HepG2 (cell line): ENCODE data around the gene HMMR. TPM values are rescaled to one million over a fixed set of nuclear protein-coding genes. Genes with fewer than 3 reads are reported as not detected.
A peak's percentile ranks its signal among the peaks of the same experiment; 100 is the strongest.

ENCODE experiments used
- CREM ChIP-seq, 2 experiments: sonication (generic) in 1 of 2; formaldehyde crosslinking in 1 of 2; IDR thresholded peaks; 2 replicates each; pipeline versions ENCODE4 v1.4.0 to v1.6.1; 2016 to 2020; ENCODE audit warnings: antibody characterized with exemption in 1 of 2, mild to moderate bottlenecking in 1 of 2, missing genetic modification reagents in 1 of 2
- ELF1 ChIP-seq: sonication (generic); formaldehyde crosslinking; IDR thresholded peaks from 2 replicates; pipeline ENCODE4 v1.4.0; 2020; ENCODE audit warnings: missing genetic modification reagents
- FOSL1 ChIP-seq: sonication (generic); formaldehyde crosslinking; IDR thresholded peaks from 2 replicates; pipeline ENCODE4 v1.9.0; 2021; ENCODE audit warnings: missing genetic modification reagents, borderline replicate concordance
- FOXJ3 ChIP-seq: sonication (generic); formaldehyde crosslinking; IDR thresholded peaks from 2 replicates; pipeline ENCODE4 v1.4.0; 2020; ENCODE audit warnings: missing genetic modification reagents, mild to moderate bottlenecking, borderline replicate concordance
- HOXA3 ChIP-seq: sonication (generic); formaldehyde crosslinking; IDR thresholded peaks from 2 replicates; pipeline ENCODE4 v1.5.0; 2020; ENCODE audit warnings: missing genetic modification reagents
- HOXA7 ChIP-seq: sonication (generic); formaldehyde crosslinking; IDR thresholded peaks from 2 replicates; pipeline ENCODE4 v1.8.1; 2022; ENCODE audit warnings: mild to moderate bottlenecking, missing genetic modification reagents, moderate library complexity
- KMT2B ChIP-seq: IDR thresholded peaks from 2 replicates; pipeline ENCODE4 v1.6.1; 2016; ENCODE audit warnings: missing genetic modification reagents, missing compliant biosample characterization
- MED1 ChIP-seq: sonication (generic); formaldehyde crosslinking; IDR thresholded peaks from 2 replicates; pipeline ENCODE4 v1.4.0; 2020; ENCODE audit warnings: missing genetic modification reagents
- MIXL1 ChIP-seq: IDR thresholded peaks from 2 replicates; pipeline ENCODE4 v1.6.1; 2016
- PAX8 ChIP-seq: sonication (generic); formaldehyde crosslinking; IDR thresholded peaks from 2 replicates; pipeline ENCODE4 v1.8.0; 2022; ENCODE audit warnings: mild to moderate bottlenecking, missing genetic modification reagents, borderline replicate concordance
- PHF8 ChIP-seq: sonication (generic); formaldehyde crosslinking; IDR thresholded peaks from 2 replicates; pipeline ENCODE4 v1.5.0; 2020; ENCODE audit warnings: missing genetic modification reagents
- PITX1 ChIP-seq: sonication (generic); formaldehyde crosslinking; IDR thresholded peaks from 2 replicates; pipeline ENCODE4 v1.5.1; 2020; ENCODE audit warnings: mild to moderate bottlenecking, missing genetic modification reagents
- REXO4 ChIP-seq: sonication (generic); formaldehyde crosslinking; IDR thresholded peaks from 2 replicates; pipeline ENCODE4 v1.8.0; 2022; ENCODE audit warnings: missing genetic modification reagents, mild to moderate bottlenecking, borderline replicate concordance
- RFX5 ChIP-seq: IDR thresholded peaks from 2 replicates; pipeline ENCODE4 v1.6.1; 2011; ENCODE audit warnings: low read depth, low read length, improper control_type of control experiment
- TEAD2 ChIP-seq: sonication (generic); formaldehyde crosslinking; IDR thresholded peaks from 2 replicates; pipeline ENCODE4 v1.9.0; 2021; ENCODE audit warnings: missing genetic modification reagents
- ZNF260 ChIP-seq: sonication (generic); formaldehyde crosslinking; IDR thresholded peaks from 2 replicates; pipeline ENCODE4 v1.4.0; 2020; ENCODE audit warnings: missing genetic modification reagents, low read depth, mild to moderate bottlenecking, borderline replicate concordance
- ZNF33A ChIP-seq: sonication (generic); formaldehyde crosslinking; IDR thresholded peaks from 2 replicates; pipeline ENCODE4 v1.5.1; 2020; ENCODE audit warnings: missing genetic modification reagents, mild to moderate bottlenecking, moderate library complexity, borderline replicate concordance
- ZNF562 ChIP-seq: sonication (generic); formaldehyde crosslinking; IDR thresholded peaks from 2 replicates; pipeline ENCODE4 v1.8.0; 2022; ENCODE audit warnings: missing genetic modification reagents, borderline replicate concordance
- ZNF576 ChIP-seq: sonication (generic); formaldehyde crosslinking; IDR thresholded peaks from 2 replicates; pipeline ENCODE4 v1.4.0; 2020; ENCODE audit warnings: mild to moderate bottlenecking, missing genetic modification reagents
- ZNF670 ChIP-seq: sonication (generic); formaldehyde crosslinking; IDR thresholded peaks from 2 replicates; pipeline ENCODE4 v1.8.0; 2022; ENCODE audit warnings: mild to moderate bottlenecking, missing genetic modification reagents, borderline replicate concordance
- ZNF879 ChIP-seq: sonication (generic); formaldehyde crosslinking; IDR thresholded peaks from 2 replicates; pipeline ENCODE4 v1.8.1; 2023; ENCODE audit warnings: missing genetic modification reagents
- ZSCAN25 ChIP-seq: sonication (generic); formaldehyde crosslinking; IDR thresholded peaks from 2 replicates; pipeline ENCODE4 v1.8.0; 2022; ENCODE audit warnings: mild to moderate bottlenecking, missing genetic modification reagents
- ZSCAN5A ChIP-seq: sonication (generic); formaldehyde crosslinking; IDR thresholded peaks from 2 replicates; pipeline ENCODE4 v1.8.0; 2022; ENCODE audit warnings: mild to moderate bottlenecking, missing genetic modification reagents, borderline replicate concordance
- polyA plus RNA-seq, 8 experiments: library from polyadenylated mRNA; depleted of rRNA in 3 of 8; stranded (reverse) in 7 of 8; unstranded in 1 of 8; fragments of >200 nt; fragmentation: Illumina TruSeq in 4 of 8; extraction: Trizol in 4 of 8; gene quantifications; 2 replicates each; pipeline versions ENCODE4 v1.2.1 to v1.2.3, GENCODE V29; 2011 to 2016; ENCODE audit warnings: low read depth in 4 of 8, missing spikeins in 1 of 8, mixed read lengths in 1 of 8; ENCODE audit not compliant: insufficient read depth in 1 of 8
- total RNA-seq, 5 experiments: library from RNA; depleted of rRNA; stranded (reverse); fragments of >200 nt; fragmentation: Illumina TruSeq; extraction: Trizol; gene quantifications; 2 replicates each; pipeline ENCODE4 v1.2.3, GENCODE V29; 2016; ENCODE audit warnings: low read depth in 1 of 5
- TF ChIP-seq, protein P1 (sequence below): sonication (generic); formaldehyde crosslinking; IDR thresholded peaks from 2 replicates; pipeline ENCODE4 v1.4.0; 2020; ENCODE audit warnings: missing genetic modification reagents, borderline replicate concordance

The HMMR gene
- total and polyA plus RNA-seq, 2 of the 13 experiments (the other 11 are each of a cell fraction or from before 2014, with no cell fraction given) = 8.5 to 48.3 TPM

- TF ChIP-seq ZSCAN5A (0 out of 2 replicates have a peak, but pooled peaks have one; percentile 65), RFX5 (no peak), MIXL1 (CRISPR knock-in tag) (no peak; the same call in none of the 2 replicates), CREM (IDR thresholded peaks at IDR 0.05) (peak; percentile 57; the same call in 1 of the 2 replicates), CREM (CRISPR knock-in tag; IDR thresholded peaks at IDR 0.05) (no peak), ZNF879 (CRISPR knock-in tag) (peak; percentile 89), ZNF33A (CRISPR knock-in tag) (no peak), FOSL1 (CRISPR knock-in tag) (no peak), PHF8 (CRISPR knock-in tag) (peak; percentile 97), ZNF670 (CRISPR knock-in tag) (peak; percentile 90; the same call in 1 of the 2 replicates), HOXA7 (CRISPR knock-in tag) (no peak), PAX8 (0 out of 2 replicates have a peak, but pooled peaks have one; percentile 69), TEAD2 (CRISPR knock-in tag) (no peak), HOXA3 (CRISPR knock-in tag) (peak; percentile 85), ZNF562 (no peak), KMT2B (CRISPR knock-in tag) (peak; percentile 85), ELF1 (CRISPR knock-in tag) (0 out of 2 replicates have a peak, but pooled peaks have one; percentile 32), ZNF260 (no peak), REXO4 (CRISPR knock-in tag) (peak; percentile 86; the same call in 1 of the 2 replicates), ZSCAN25 (CRISPR knock-in tag) (peak; percentile 62), FOXJ3 (no peak; the same call in 1 of the 2 replicates), MED1 (CRISPR knock-in tag) (peak; percentile 73; the same call in 1 of the 2 replicates), ZNF576 (0 out of 2 replicates have a peak, but pooled peaks have one; percentile 22), PITX1 (CRISPR knock-in tag) (no peak)
- TF ChIP-seq, protein P1, sequence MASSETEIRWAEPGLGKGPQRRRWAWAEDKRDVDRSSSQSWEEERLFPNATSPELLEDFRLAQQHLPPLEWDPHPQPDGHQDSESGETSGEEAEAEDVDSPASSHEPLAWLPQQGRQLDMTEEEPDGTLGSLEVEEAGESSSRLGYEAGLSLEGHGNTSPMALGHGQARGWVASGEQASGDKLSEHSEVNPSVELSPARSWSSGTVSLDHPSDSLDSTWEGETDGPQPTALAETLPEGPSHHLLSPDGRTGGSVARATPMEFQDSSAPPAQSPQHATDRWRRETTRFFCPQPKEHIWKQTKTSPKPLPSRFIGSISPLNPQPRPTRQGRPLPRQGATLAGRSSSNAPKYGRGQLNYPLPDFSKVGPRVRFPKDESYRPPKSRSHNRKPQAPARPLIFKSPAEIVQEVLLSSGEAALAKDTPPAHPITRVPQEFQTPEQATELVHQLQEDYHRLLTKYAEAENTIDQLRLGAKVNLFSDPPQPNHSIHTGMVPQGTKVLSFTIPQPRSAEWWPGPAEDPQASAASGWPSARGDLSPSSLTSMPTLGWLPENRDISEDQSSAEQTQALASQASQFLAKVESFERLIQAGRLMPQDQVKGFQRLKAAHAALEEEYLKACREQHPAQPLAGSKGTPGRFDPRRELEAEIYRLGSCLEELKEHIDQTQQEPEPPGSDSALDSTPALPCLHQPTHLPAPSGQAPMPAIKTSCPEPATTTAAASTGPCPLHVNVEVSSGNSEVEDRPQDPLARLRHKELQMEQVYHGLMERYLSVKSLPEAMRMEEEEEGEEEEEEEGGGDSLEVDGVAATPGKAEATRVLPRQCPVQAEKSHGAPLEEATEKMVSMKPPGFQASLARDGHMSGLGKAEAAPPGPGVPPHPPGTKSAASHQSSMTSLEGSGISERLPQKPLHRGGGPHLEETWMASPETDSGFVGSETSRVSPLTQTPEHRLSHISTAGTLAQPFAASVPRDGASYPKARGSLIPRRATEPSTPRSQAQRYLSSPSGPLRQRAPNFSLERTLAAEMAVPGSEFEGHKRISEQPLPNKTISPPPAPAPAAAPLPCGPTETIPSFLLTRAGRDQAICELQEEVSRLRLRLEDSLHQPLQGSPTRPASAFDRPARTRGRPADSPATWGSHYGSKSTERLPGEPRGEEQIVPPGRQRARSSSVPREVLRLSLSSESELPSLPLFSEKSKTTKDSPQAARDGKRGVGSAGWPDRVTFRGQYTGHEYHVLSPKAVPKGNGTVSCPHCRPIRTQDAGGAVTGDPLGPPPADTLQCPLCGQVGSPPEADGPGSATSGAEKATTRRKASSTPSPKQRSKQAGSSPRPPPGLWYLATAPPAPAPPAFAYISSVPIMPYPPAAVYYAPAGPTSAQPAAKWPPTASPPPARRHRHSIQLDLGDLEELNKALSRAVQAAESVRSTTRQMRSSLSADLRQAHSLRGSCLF (CRISPR knock-in tag) = peak; percentile 60; the same call in 1 of the 2 replicates
These were observed 442 bp upstream of the HMMR start, which contains the start of gene NUDCD2 (continued) for GRCh38 chr5:163459819-163460561.
